Fibroblast of pulmonary artery (primary cell): ENCODE data around the gene ALK.
A peak's percentile ranks its signal among the peaks of the same experiment; 100 is the strongest.
"Not testable (repeated sequence)": the region's sequence is repeated elsewhere in the genome, so short reads cannot be mapped to it uniquely, and the experiment has no call there.

Source experiments
- DNase-seq: peaks from one replicate; pipeline ENCODE4 v3.0.0-alpha.2; 2010; ENCODE audit warnings: low read depth
- H3K4me3 ChIP-seq: replicated peaks from 2 replicates; pipeline ENCODE4 v1.5.1; 2011; ENCODE audit warnings: low read depth, mild to moderate bottlenecking, control low read depth, low read length, moderate library complexity
- CTCF ChIP-seq: IDR thresholded peaks from 2 replicates; pipeline ENCODE4 v1.5.1; 2011; ENCODE audit warnings: mild to moderate bottlenecking, control low read depth, low read length, inconsistent platforms; ENCODE audit errors: missing control alignments

The ALK gene

GRCh38 chr2:29759360-29759759 is 162.0 kb downstream of the ALK start:
- no peak overlapping the region for H3K4me3 ChIP-seq
- TF ChIP-seq CTCF, result no peak
- no peak for DNase-seq

- no peak for TF ChIP-seq CTCF
- no peak for DNase-seq
- H3K4me3 ChIP-seq, result no peak overlapping the region
These were observed 165.6 kb downstream of the ALK start for GRCh38 chr2:29755829-29756228.

GRCh38 chr2:29755233-29755632 is 166.2 kb downstream of the ALK start:
- DNase-seq, result no peak
- no peak for TF ChIP-seq CTCF
- H3K4me3 ChIP-seq, result no peak overlapping the region

GRCh38 chr2:29753671-29754444 is 167.5 kb downstream of the ALK start:
- no peak for TF ChIP-seq CTCF
- DNase-seq, result peak; percentile 8
- H3K4me3 ChIP-seq, result no peak overlapping the region

GRCh38 chr2:29751390-29751789 is 170.0 kb downstream of the ALK start:
- no peak for TF ChIP-seq CTCF

GRCh38 chr2:29750463-29750862 is 170.9 kb downstream of the ALK start:
- not testable (repeated sequence) for H3K4me3 ChIP-seq, DNase-seq

More at GRCh38 chr2:29751390-29751789, 170.0 kb downstream of the ALK start:
- no peak for DNase-seq
- H3K4me3 ChIP-seq, result no peak overlapping the region

GRCh38 chr2:29749843-29750242 is 171.5 kb downstream of the ALK start:
- no peak overlapping the region for H3K4me3 ChIP-seq
- TF ChIP-seq CTCF, result no peak
- no peak for DNase-seq
